ENCODE results near the gene ZNF555. TPM values are rescaled to one million over a fixed set of nuclear protein-coding genes. Genes with fewer than 3 reads are reported as not detected.

The ZNF555 gene
- total and polyA plus RNA-seq, 9 of the 15 experiments (the other 6 are each of a cell fraction or from before 2014, with no cell fraction given): 2.0 to 6.7 (median 5.4) TPM

- H3K36me3 ChIP-seq (ENCODE audit: control insufficient read depth, insufficient read depth, low read length): peaks cover 87% of the 10 kb centered on the region; the same call in 2 of the 3 replicates
- no peak overlapping the region for H3K4me3 ChIP-seq
- no peak overlapping the region for H2AFZ ChIP-seq (ENCODE audit: low read depth, low read length)
- no peaks in the 10 kb centered on the region for H4K20me1 ChIP-seq (replicated peaks; ENCODE audit: control insufficient read depth, insufficient read depth, low read length)
- intact Hi-C loops (cut with micrococcal nuclease): no loop called here
- TF ChIP-seq MCM7 (IDR thresholded peaks at IDR 0.05): no peak
- TF ChIP-seq POLR2G (IDR thresholded peaks at IDR 0.05; ENCODE audit: low read depth, low read length): peak; percentile 71
- 0 out of 2 replicates have a peak, but pooled peaks have one; percentile 13 for TF ChIP-seq ZBTB33 (CRISPR knock-in tag; IDR thresholded peaks at IDR 0.05)
- 0 out of 2 replicates have a peak, but pooled peaks have one; percentile 35 for TF ChIP-seq RBFOX2 (IDR thresholded peaks at IDR 0.05; ENCODE audit: low read depth, low read length)
- in situ Hi-C loops (cut with MboI): no loop called here
- ChIA-PET CTCF (ENCODE audit: low intra/inter-chr PET ratio) (no interaction called here), POLR2A (interaction anchor here (0.8 to 1.1 kb wide), 3 partner anchors 9 to 21 kb away, joined by 3 to 4 read pairs (median 3); no protein-coding TSS in a partner anchor)
- H3K4me2 ChIP-seq (ENCODE audit: insufficient read depth, low read length): no peak overlapping the region
- no peak overlapping the region for H3K9ac ChIP-seq (ENCODE audit: insufficient read depth in 1 of 2, low read depth in 2 of 2, low read length in 2 of 2)
- BruUV-seq (replicated peaks): no TSS peak
- no peaks in the 10 kb centered on the region for H3K79me2 ChIP-seq (ENCODE audit: control insufficient read depth, insufficient read depth, low read length)
- ATAC-seq (no peak), DNase-seq (ENCODE audit: extremely low read depth in 1 of 4, low spot score in 3 of 4) (no peak), FAIRE-seq (no peak)
- H3K4me1 ChIP-seq (replicated peaks in 1 of 2; ENCODE audit: control insufficient read depth in 2 of 2, insufficient read depth in 2 of 2, low read length in 2 of 2): peaks cover 0 to 26% of the 10 kb centered on the region in 2 experiments; a peak in 2 of 5 replicates
- no peaks in the 10 kb centered on the region for H3K9me1 ChIP-seq (ENCODE audit: control insufficient read depth, insufficient read depth, low read length)
- 92% methylated on average over 38 of the region's 58 CpGs for WGBS (ENCODE audit: insufficient coverage, low coverage, missing lambda C conversion rate)
- H3K27ac ChIP-seq (ENCODE audit: extremely low read depth, low read depth, low read length): no peak overlapping the region
- H3K27me3 ChIP-seq (ENCODE audit: control insufficient read depth in 2 of 2, insufficient read depth in 2 of 2, low read length in 2 of 2): no peaks in the 10 kb centered on the region
- H3K9me3 ChIP-seq (replicated peaks; ENCODE audit: control insufficient read depth, insufficient read depth, low read depth, low read length): no peaks in the 10 kb centered on the region
These were observed 30.9 kb upstream of the ZNF555 start for GRCh38 chr19:2810141-2811091.

Data from K562 (cell line).